H1 (cell line): ENCODE results near the gene RAD51B.

Source experiments
- CTCF ChIP-seq, 3 experiments: IDR thresholded peaks; 1 replicate in 2 of 3; 2 replicates in 1 of 3; pipeline versions ENCODE4 v1.5.1 to v1.6.1; 2011; ENCODE audit warnings: low read length in 3 of 3, mild to moderate bottlenecking in 3 of 3, inconsistent platforms in 2 of 3, low read depth in 1 of 3, moderate library complexity in 1 of 3; ENCODE audit not compliant: insufficient read depth in 1 of 3; ENCODE audit errors: control extremely low read depth in 1 of 3
- RXRA ChIP-seq: IDR thresholded peaks from 2 replicates; pipeline ENCODE4 v1.6.1; 2011; ENCODE audit warnings: low read depth, mild to moderate bottlenecking, low read length, moderate library complexity; ENCODE audit not compliant: insufficient read depth

- TF ChIP-seq RXRA (no peak), CTCF (IDR thresholded peaks at IDR 0.05; ENCODE audit: control extremely low read depth in 1 of 3, insufficient read depth in 1 of 3, low read depth in 1 of 3, low read length in 3 of 3) (no peak)
Measured at GRCh38 chr14:68599896-68600610, 780.5 kb downstream of the RAD51B start.
